K562 (cell line): ENCODE data around the gene PURA. TPM values are rescaled to one million over a fixed set of nuclear protein-coding genes. Genes with fewer than 3 reads are reported as not detected.

ENCODE experiments used
- BRCA1 ChIP-seq, 2 experiments: fragments of 450-650 bp in 1 of 2; sonication (generic) in 1 of 2; formaldehyde crosslinking in 1 of 2; IDR thresholded peaks; 2 replicates each; pipeline versions ENCODE4 v1.5.0 to v1.6.1; 2017 to 2020; ENCODE audit warnings: mild to moderate bottlenecking in 1 of 2, missing genetic modification reagents in 1 of 2
- CBX2 ChIP-seq: fragments of 200-600 bp; sonication (generic); IDR thresholded peaks from one replicate; pipeline ENCODE4 v1.6.1; 2012; ENCODE audit warnings: mild to moderate bottlenecking, low read length, inconsistent platforms; ENCODE audit not compliant: insufficient read depth, poor library complexity, severe bottlenecking
- CHD1 ChIP-seq: fragments of 200-600 bp; sonication (generic); IDR thresholded peaks from one replicate; pipeline ENCODE4 v1.6.1; 2012; ENCODE audit warnings: mild to moderate bottlenecking, moderate library complexity, low read length, inconsistent platforms
- DNMT1 ChIP-seq: fragments of 450-650 bp; IDR thresholded peaks from 2 replicates; pipeline ENCODE4 v1.6.1; 2016; ENCODE audit warnings: antibody characterized with exemption, mild to moderate bottlenecking
- HMGN3 ChIP-seq: IDR thresholded peaks from 2 replicates; pipeline ENCODE4 v1.6.1; 2011; ENCODE audit warnings: borderline replicate concordance, low read depth, mild to moderate bottlenecking, mixed read lengths, low read length; ENCODE audit not compliant: insufficient read length; ENCODE audit errors: extremely low read depth
- HNRNPH1 ChIP-seq: fragments of 200-400 bp; formaldehyde crosslinking; optimal IDR thresholded peaks from 2 replicates; pipeline ENCODE3; 2017; ENCODE audit warnings: low read depth, mild to moderate bottlenecking, low read length, moderate library complexity
- MAZ ChIP-seq, 2 experiments: fragments of 450-650 bp in 1 of 2; sonication (generic) in 1 of 2; formaldehyde crosslinking; IDR thresholded peaks in 1 of 2; conservative IDR thresholded peaks in 1 of 2; 2 replicates each; pipeline versions ENCODE4 v1.4.0 to v1.5.0; 2020; ENCODE audit warnings: mild to moderate bottlenecking in 1 of 2, missing genetic modification reagents in 1 of 2
- MED1 ChIP-seq: sonication (generic); formaldehyde crosslinking; IDR thresholded peaks from 2 replicates; pipeline ENCODE4 v1.8.1; 2023; ENCODE audit warnings: missing genetic modification reagents, borderline replicate concordance
- NFRKB ChIP-seq: fragments of 450-650 bp; IDR thresholded peaks from 2 replicates; pipeline ENCODE4 v1.6.1; 2016; ENCODE audit warnings: low read depth
- POLR2B ChIP-seq: fragments of 450-650 bp; IDR thresholded peaks from 2 replicates; pipeline ENCODE4 v1.6.1; 2018; ENCODE audit warnings: low read depth; ENCODE audit not compliant: partially characterized antibody
- STAT6 ChIP-seq: sonication (generic); formaldehyde crosslinking; IDR thresholded peaks from 2 replicates; pipeline ENCODE4 v1.8.1; 2023; ENCODE audit warnings: mild to moderate bottlenecking, missing genetic modification reagents
- TBP ChIP-seq: optimal IDR thresholded peaks from 2 replicates; pipeline ENCODE3; 2011; ENCODE audit warnings: low read depth, low read length, improper control_type of control experiment
- THAP7 ChIP-seq: fragments of 250-450 bp; sonication (Bioruptor Pico); IDR thresholded peaks from 2 replicates; pipeline ENCODE4 v1.5.0; 2021
- ZNF431 ChIP-seq: sonication (generic); formaldehyde crosslinking; IDR thresholded peaks from 2 replicates; pipeline ENCODE4 v1.8.0; 2022; ENCODE audit warnings: mild to moderate bottlenecking, missing genetic modification reagents
- ZNF592 ChIP-seq: fragments of 450-650 bp; IDR thresholded peaks from 2 replicates; pipeline ENCODE4 v1.6.1; 2017; ENCODE audit warnings: antibody characterized with exemption, mild to moderate bottlenecking
- ZNF696 ChIP-seq: fragments of 250-450 bp; sonication (Bioruptor Pico); conservative IDR thresholded peaks from 2 replicates; pipeline ENCODE4 v1.4.0; 2020; ENCODE audit warnings: mild to moderate bottlenecking, moderate library complexity
- polyA plus RNA-seq, 8 experiments: library from polyadenylated mRNA; depleted of rRNA in 4 of 8; stranded (reverse) in 5 of 8; unstranded in 3 of 8; fragments of >200 nt; fragmentation: Nextera tagmentation in 2 of 8; fragmentation: Illumina TruSeq in 1 of 8; extraction: Ambion mirVana in 2 of 8; extraction: Trizol in 1 of 8; gene quantifications; 2 replicates each; pipeline versions ENCODE4 v1.2.1 to v1.2.3, GENCODE V29; 2011 to 2014; ENCODE audit warnings: inconsistent platforms in 1 of 8, missing spikeins in 1 of 8
- total RNA-seq, 7 experiments: library from RNA; depleted of rRNA in 6 of 7; stranded (reverse); fragments of >200 nt in 6 of 7; fragmentation: Illumina TruSeq in 2 of 7; extraction: Trizol in 2 of 7; gene quantifications; 2 replicates each; pipeline versions ENCODE4 v1.2.1 to v1.2.3, GENCODE V29; 2011 to 2021; ENCODE audit warnings: low replicate concordance in 1 of 7
- TF ChIP-seq, protein P1 (sequence below), 2 experiments: fragments of 450-650 bp in 1 of 2; sonication (generic) in 1 of 2; formaldehyde crosslinking; conservative IDR thresholded peaks; 2 replicates each; pipeline versions ENCODE4 v1.4.0 to v1.8.1; 2020 to 2022; ENCODE audit warnings: mild to moderate bottlenecking in 1 of 2, missing genetic modification reagents in 1 of 2

The PURA gene
- total and polyA plus RNA-seq, 9 of the 15 experiments (the other 6 are each of a cell fraction or from before 2014, with no cell fraction given), result 3.2 to 11.1 (median 5.4) TPM

GRCh38 chr5:140174465-140175366 is 60.8 kb downstream of the PURA start, which contains the start of gene CYSTM1 (continued):
- peak; percentile 57; the same call in 1 of the 2 replicates for TF ChIP-seq ZNF592
- no peak for TF ChIP-seq CBX2
- no peak for TF ChIP-seq NFRKB
- no peak for TF ChIP-seq MED1 (CRISPR knock-in tag)
- TF ChIP-seq, protein P1, sequence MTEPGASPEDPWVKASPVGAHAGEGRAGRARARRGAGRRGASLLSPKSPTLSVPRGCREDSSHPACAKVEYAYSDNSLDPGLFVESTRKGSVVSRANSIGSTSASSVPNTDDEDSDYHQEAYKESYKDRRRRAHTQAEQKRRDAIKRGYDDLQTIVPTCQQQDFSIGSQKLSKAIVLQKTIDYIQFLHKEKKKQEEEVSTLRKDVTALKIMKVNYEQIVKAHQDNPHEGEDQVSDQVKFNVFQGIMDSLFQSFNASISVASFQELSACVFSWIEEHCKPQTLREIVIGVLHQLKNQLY (CRISPR knock-in tag; conservative IDR thresholded peaks at IDR 0.05), result 0 out of 4 replicates have a peak, but pooled peaks of 1 of the 2 experiments have one; percentile 56
- TF ChIP-seq ZNF696 (CRISPR knock-in tag), result no peak
- TF ChIP-seq POLR2B, result peak; percentile 73
- TF ChIP-seq BRCA1 (IDR thresholded peaks at IDR 0.05), result no peak
- TF ChIP-seq BRCA1 (CRISPR knock-in tag; IDR thresholded peaks at IDR 0.05), result no peak
- no peak for TF ChIP-seq STAT6 (CRISPR knock-in tag)
- no peak for TF ChIP-seq DNMT1
- TF ChIP-seq THAP7 (CRISPR knock-in tag), result 0 out of 2 replicates have a peak, but pooled peaks have one; percentile 42
- no peak for TF ChIP-seq HNRNPH1
- no peak for TF ChIP-seq ZNF431
- TF ChIP-seq MAZ (CRISPR knock-in tag; conservative IDR thresholded peaks at IDR 0.05 in 1 of 2, IDR thresholded peaks at IDR 0.05 in 1 of 2), result peak; percentile 15 to 68; a peak in 1 of 4 replicates
- no peak for TF ChIP-seq CHD1
- peak; percentile 95 for TF ChIP-seq HMGN3
- TF ChIP-seq TBP, result peak; percentile 71
